Activated T-cell treated with anti-CD3 and anti-CD28 coated beads, Interleukin-2, amount 50 U/mL, for 4 hours (primary cell): ENCODE results near the gene KCNQ1. TPM values are rescaled to one million over a fixed set of nuclear protein-coding genes. Genes with fewer than 3 reads are reported as not detected.

Source experiments
- ATAC-seq, 2 donors: fragments of 200-7000 bp; cut with Tn5 transposase; one replicate each; pipeline ENCODE4 v1.10.0; 2021
- DNase-seq: peaks from one replicate; pipeline ENCODE4 v3.0.0-alpha.2; 2020
- H3K27me3 Mint-ChIP-seq: one replicate; pipeline ENCODE4 v1.8.0; 2021; ENCODE audit warnings: low read depth, mixed read lengths
- H3K36me3 Mint-ChIP-seq: one replicate; pipeline ENCODE4 v1.8.0; 2022; ENCODE audit warnings: mixed read lengths; ENCODE audit not compliant: insufficient read depth
- H3K4me1 Mint-ChIP-seq: one replicate; pipeline ENCODE4 v1.8.0; 2021; ENCODE audit warnings: low read depth, mixed read lengths
- H3K4me3 Mint-ChIP-seq: one replicate; pipeline ENCODE4 v1.8.0; 2021; ENCODE audit warnings: mild to moderate bottlenecking, moderate library complexity, mixed read lengths
- H3K9me3 Mint-ChIP-seq: one replicate; pipeline ENCODE4 v1.8.0; 2021; ENCODE audit warnings: mixed read lengths
- total RNA-seq, 3 donors: library from RNA; stranded (reverse); gene quantifications; one replicate each; pipeline ENCODE4 v1.2.1, GENCODE V29; 2021

KCNQ1 gene
- total RNA-seq, 3 donors from 2014 or later, result 2.3 to 3.0 (median 2.8) TPM

GRCh38 chr11:2808850-2809846 is 364.3 kb downstream of the KCNQ1 start:
- ATAC-seq, result no peak
- Mint-ChIP-seq H3K4me1 (peaks cover 22% of the 10 kb centered on the region), H3K36me3 (peaks cover 10% of the 10 kb centered on the region), H3K4me3 (no peak overlapping the region), H3K9me3 (no peaks in the 10 kb centered on the region), H3K27me3 (no peaks in the 10 kb centered on the region)
- DNase-seq, result no peak

- Mint-ChIP-seq H3K36me3 (peaks cover 10% of the 10 kb centered on the region), H3K27me3 (no peaks in the 10 kb centered on the region), H3K9me3 (no peaks in the 10 kb centered on the region), H3K4me3 (no peak overlapping the region), H3K4me1 (peaks cover 22% of the 10 kb centered on the region)
- ATAC-seq (no peak), DNase-seq (no peak)
These were observed 365.0 kb downstream of the KCNQ1 start for GRCh38 chr11:2809854-2810253.

GRCh38 chr11:2810411-2811205 is 365.8 kb downstream of the KCNQ1 start:
- Mint-ChIP-seq H3K4me3 (no peak overlapping the region), H3K9me3 (no peaks in the 10 kb centered on the region), H3K36me3 (peaks cover 10% of the 10 kb centered on the region), H3K4me1 (peaks cover 22% of the 10 kb centered on the region), H3K27me3 (no peaks in the 10 kb centered on the region)
- ATAC-seq (no peak), DNase-seq (no peak)

- Mint-ChIP-seq H3K9me3 (peaks cover 6% of the 10 kb centered on the region), H3K4me3 (no peak overlapping the region), H3K27me3 (no peaks in the 10 kb centered on the region), H3K36me3 (peaks cover 14% of the 10 kb centered on the region), H3K4me1 (peaks cover 22% of the 10 kb centered on the region)
- ATAC-seq, result no peak
- DNase-seq, result no peak
These were observed 366.6 kb downstream of the KCNQ1 start for GRCh38 chr11:2811206-2812091.

- no peak for DNase-seq
- Mint-ChIP-seq H3K9me3 (peaks cover 6% of the 10 kb centered on the region), H3K4me1 (peaks cover 22% of the 10 kb centered on the region), H3K27me3 (no peaks in the 10 kb centered on the region), H3K4me3 (no peak overlapping the region), H3K36me3 (peaks cover 14% of the 10 kb centered on the region)
- peak in 1 of 2 donors; percentile 30 for ATAC-seq
These were observed 367.7 kb downstream of the KCNQ1 start for GRCh38 chr11:2812371-2812991.

GRCh38 chr11:2813141-2813908 is 368.5 kb downstream of the KCNQ1 start:
- H3K27me3 Mint-ChIP-seq, result no peaks in the 10 kb centered on the region
- H3K9me3 Mint-ChIP-seq, result peaks cover 9% of the 10 kb centered on the region
- peaks cover 21% of the 10 kb centered on the region for H3K4me1 Mint-ChIP-seq
- no peak overlapping the region for H3K4me3 Mint-ChIP-seq
- ATAC-seq (peak in 1 of 2 donors; percentile 32), DNase-seq (no peak)
- H3K36me3 Mint-ChIP-seq, result peaks cover 17% of the 10 kb centered on the region

- DNase-seq, result no peak
- Mint-ChIP-seq H3K4me3 (no peak overlapping the region), H3K4me1 (peaks cover 18% of the 10 kb centered on the region), H3K27me3 (no peaks in the 10 kb centered on the region), H3K9me3 (peaks cover 13% of the 10 kb centered on the region), H3K36me3 (peaks cover 21% of the 10 kb centered on the region)
- no peak for ATAC-seq
These were observed 369.2 kb downstream of the KCNQ1 start for GRCh38 chr11:2813968-2814367.

GRCh38 chr11:2814751-2815150 is 369.9 kb downstream of the KCNQ1 start:
- no peak for ATAC-seq
- H3K4me1 Mint-ChIP-seq, result peaks cover 16% of the 10 kb centered on the region

GRCh38 chr11:2815762-2816496 is 371.1 kb downstream of the KCNQ1 start:
- peaks cover 21% of the 10 kb centered on the region for H3K9me3 Mint-ChIP-seq
- no peak overlapping the region for H3K4me3 Mint-ChIP-seq
- H3K27me3 Mint-ChIP-seq, result no peaks in the 10 kb centered on the region
- peaks cover 24% of the 10 kb centered on the region for H3K36me3 Mint-ChIP-seq
- ATAC-seq (no peak), DNase-seq (no peak)
- peaks cover 14% of the 10 kb centered on the region for H3K4me1 Mint-ChIP-seq

More at GRCh38 chr11:2814751-2815150, 369.9 kb downstream of the KCNQ1 start:
- DNase-seq, result no peak
- Mint-ChIP-seq H3K27me3 (no peaks in the 10 kb centered on the region), H3K36me3 (peaks cover 17% of the 10 kb centered on the region), H3K4me3 (no peak overlapping the region), H3K9me3 (peaks cover 19% of the 10 kb centered on the region)

GRCh38 chr11:2816523-2816922 is 371.7 kb downstream of the KCNQ1 start:
- Mint-ChIP-seq H3K9me3 (peaks cover 21% of the 10 kb centered on the region), H3K4me1 (peaks cover 11% of the 10 kb centered on the region), H3K27me3 (no peaks in the 10 kb centered on the region), H3K4me3 (no peak overlapping the region), H3K36me3 (peaks cover 24% of the 10 kb centered on the region)
- DNase-seq (no peak), ATAC-seq (no peak)

GRCh38 chr11:2816941-2817421 is 372.2 kb downstream of the KCNQ1 start:
- H3K4me3 Mint-ChIP-seq, result no peak overlapping the region
- H3K36me3 Mint-ChIP-seq, result peaks cover 28% of the 10 kb centered on the region
- H3K9me3 Mint-ChIP-seq, result peaks cover 24% of the 10 kb centered on the region
- no peaks in the 10 kb centered on the region for H3K27me3 Mint-ChIP-seq
- DNase-seq (no peak), ATAC-seq (no peak)
- peaks cover 9% of the 10 kb centered on the region for H3K4me1 Mint-ChIP-seq

- peaks cover 29% of the 10 kb centered on the region for H3K36me3 Mint-ChIP-seq
- no peak for ATAC-seq
- no peaks in the 10 kb centered on the region for H3K27me3 Mint-ChIP-seq
- no peak for DNase-seq
- H3K9me3 Mint-ChIP-seq, result peaks cover 29% of the 10 kb centered on the region
- peaks cover 7% of the 10 kb centered on the region for H3K4me1 Mint-ChIP-seq
- no peak overlapping the region for H3K4me3 Mint-ChIP-seq
These were observed 372.6 kb downstream of the KCNQ1 start for GRCh38 chr11:2817431-2817830.
